Fibroblast of skin of back (primary cell): ENCODE data around the gene TNFAIP3. TPM values are rescaled to one million over a fixed set of nuclear protein-coding genes. Genes with fewer than 3 reads are reported as not detected.
"Not testable (repeated sequence)": the region's sequence is repeated elsewhere in the genome, so short reads cannot be mapped to it uniquely, and the experiment has no call there.

Source experiments
- DNase-seq: peaks from one replicate; pipeline ENCODE4 v3.0.0-alpha.2; 2013
- polyA plus RNA-seq, 2 experiments: library from polyadenylated mRNA; unstranded; fragments of 120-200 nt; gene quantifications; one replicate each; pipeline ENCODE4 v1.2.1, GENCODE V29; 2013; ENCODE audit not compliant: insufficient read length in 2 of 2

TNFAIP3 gene
- 22.1 TPM for polyA plus RNA-seq (2013, experiment 1 of 2; ENCODE audit: insufficient read length)
- 12.4 TPM for polyA plus RNA-seq (2013, experiment 2 of 2; ENCODE audit: insufficient read length)

- peak; percentile 93 for DNase-seq
Measured at GRCh38 chr6:137866914-137867684, at the start of gene TNFAIP3. TSS of gene TNFAIP3 (plus strand) at chr6:137867259. CDS start at chr6:137871228, 3,969 bp downstream.

- no peak for DNase-seq
Measured at GRCh38 chr6:137818440-137818839, 48.6 kb upstream of the TNFAIP3 start.

- no peak for DNase-seq
Measured at GRCh38 chr6:137819740-137820139, 47.3 kb upstream of the TNFAIP3 start.

- DNase-seq: peak; percentile 58
Measured at GRCh38 chr6:137820425-137820824, 46.6 kb upstream of the TNFAIP3 start.

GRCh38 chr6:137820952-137821351 lies 46.1 kb upstream of the TNFAIP3 start:
- peak; percentile 45 for DNase-seq

GRCh38 chr6:137821491-137821890 lies 45.6 kb upstream of the TNFAIP3 start:
- no peak for DNase-seq

GRCh38 chr6:137823826-137824555 lies 43.1 kb upstream of the TNFAIP3 start:
- DNase-seq: peak; percentile 65

GRCh38 chr6:137824556-137824879 lies 42.5 kb upstream of the TNFAIP3 start:
- no peak for DNase-seq

- no peak for DNase-seq
Measured at GRCh38 chr6:137824896-137825295, 42.2 kb upstream of the TNFAIP3 start.

GRCh38 chr6:137827411-137827940 lies 39.6 kb upstream of the TNFAIP3 start:
- no peak for DNase-seq

- DNase-seq: no peak
Measured at GRCh38 chr6:137827977-137828810, 38.9 kb upstream of the TNFAIP3 start.

GRCh38 chr6:137829641-137830083 lies 37.4 kb upstream of the TNFAIP3 start:
- DNase-seq: peak; percentile 60

- no peak for DNase-seq
Measured at GRCh38 chr6:137830511-137830911, 36.5 kb upstream of the TNFAIP3 start.

GRCh38 chr6:137832110-137832509 lies 34.9 kb upstream of the TNFAIP3 start:
- peak; percentile 95 for DNase-seq

- no peak for DNase-seq
Measured at GRCh38 chr6:137834508-137834907, 32.6 kb upstream of the TNFAIP3 start.

- no peak for DNase-seq
Measured at GRCh38 chr6:137836788-137837187, 30.3 kb upstream of the TNFAIP3 start.

- DNase-seq: not testable (repeated sequence)
Measured at GRCh38 chr6:137838090-137838489, 29.0 kb upstream of the TNFAIP3 start.

GRCh38 chr6:137838597-137838996 lies 28.5 kb upstream of the TNFAIP3 start:
- not testable (repeated sequence) for DNase-seq

GRCh38 chr6:137839076-137839475 lies 28.0 kb upstream of the TNFAIP3 start:
- DNase-seq: no peak

GRCh38 chr6:137840252-137840651 lies 26.8 kb upstream of the TNFAIP3 start:
- DNase-seq: no peak

GRCh38 chr6:137843211-137843610 lies 23.8 kb upstream of the TNFAIP3 start:
- DNase-seq: no peak

- not testable (repeated sequence) for DNase-seq
Measured at GRCh38 chr6:137844327-137844726, 22.7 kb upstream of the TNFAIP3 start.

GRCh38 chr6:137844773-137845172 lies 22.3 kb upstream of the TNFAIP3 start:
- DNase-seq: not testable (repeated sequence)
